OCI-LY1 (cell line): ENCODE data around the gene EML1.

Experiments
- EZH2 ChIP-seq: fragments of 200-600 bp; sonication (generic), shearing (Covaris generic); IDR thresholded peaks from 2 replicates; pipeline ENCODE4 v1.8.0; 2017; ENCODE audit warnings: borderline replicate concordance, mixed run types, mild to moderate bottlenecking, antibody characterized with exemption, low read length, moderate library complexity, mixed read lengths
- TF ChIP-seq, protein P1 (sequence below): fragments of 200-600 bp; sonication (generic), shearing (Covaris generic); IDR thresholded peaks from 2 replicates; pipeline ENCODE4 v1.5.1; 2017; ENCODE audit warnings: mild to moderate bottlenecking, antibody characterized with exemption, low read length, moderate library complexity, mixed read lengths

DNA sequence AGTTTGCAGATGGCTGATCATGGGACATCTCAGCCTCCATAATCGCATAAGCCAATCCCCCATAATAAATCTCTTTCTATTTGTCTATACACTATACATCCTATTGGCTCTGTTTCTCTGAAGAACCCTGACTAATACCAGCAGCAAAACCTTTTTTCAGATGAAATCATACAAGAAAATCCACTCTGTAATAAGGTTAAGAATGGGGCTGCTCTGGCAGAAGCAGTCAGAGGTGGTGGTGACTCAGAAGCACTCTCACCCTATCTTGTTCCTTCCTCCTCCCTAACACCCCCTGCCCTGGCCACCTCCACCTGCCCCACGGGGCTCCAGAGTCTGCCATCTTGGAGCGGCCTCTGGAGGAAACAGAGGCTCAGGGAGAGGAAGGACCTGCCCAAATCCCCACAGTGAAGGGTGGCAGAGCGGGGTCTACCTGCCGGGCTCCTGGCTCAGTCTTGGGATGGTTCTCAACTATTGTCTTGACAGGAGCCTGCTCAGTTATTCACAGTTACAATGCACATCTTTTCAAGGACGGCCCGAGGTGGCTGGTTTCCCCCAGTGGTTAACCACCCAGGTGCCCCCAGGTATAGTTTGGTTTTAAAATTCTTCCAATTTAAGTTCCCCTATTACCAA is 162.7 kb downstream of the EML1 start:
- TF ChIP-seq, protein P1, sequence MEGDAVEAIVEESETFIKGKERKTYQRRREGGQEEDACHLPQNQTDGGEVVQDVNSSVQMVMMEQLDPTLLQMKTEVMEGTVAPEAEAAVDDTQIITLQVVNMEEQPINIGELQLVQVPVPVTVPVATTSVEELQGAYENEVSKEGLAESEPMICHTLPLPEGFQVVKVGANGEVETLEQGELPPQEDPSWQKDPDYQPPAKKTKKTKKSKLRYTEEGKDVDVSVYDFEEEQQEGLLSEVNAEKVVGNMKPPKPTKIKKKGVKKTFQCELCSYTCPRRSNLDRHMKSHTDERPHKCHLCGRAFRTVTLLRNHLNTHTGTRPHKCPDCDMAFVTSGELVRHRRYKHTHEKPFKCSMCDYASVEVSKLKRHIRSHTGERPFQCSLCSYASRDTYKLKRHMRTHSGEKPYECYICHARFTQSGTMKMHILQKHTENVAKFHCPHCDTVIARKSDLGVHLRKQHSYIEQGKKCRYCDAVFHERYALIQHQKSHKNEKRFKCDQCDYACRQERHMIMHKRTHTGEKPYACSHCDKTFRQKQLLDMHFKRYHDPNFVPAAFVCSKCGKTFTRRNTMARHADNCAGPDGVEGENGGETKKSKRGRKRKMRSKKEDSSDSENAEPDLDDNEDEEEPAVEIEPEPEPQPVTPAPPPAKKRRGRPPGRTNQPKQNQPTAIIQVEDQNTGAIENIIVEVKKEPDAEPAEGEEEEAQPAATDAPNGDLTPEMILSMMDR = no peak
- TF ChIP-seq EZH2 = no peak
